ENCODE measurements around the gene RPGR.

RPGR gene

DNA sequence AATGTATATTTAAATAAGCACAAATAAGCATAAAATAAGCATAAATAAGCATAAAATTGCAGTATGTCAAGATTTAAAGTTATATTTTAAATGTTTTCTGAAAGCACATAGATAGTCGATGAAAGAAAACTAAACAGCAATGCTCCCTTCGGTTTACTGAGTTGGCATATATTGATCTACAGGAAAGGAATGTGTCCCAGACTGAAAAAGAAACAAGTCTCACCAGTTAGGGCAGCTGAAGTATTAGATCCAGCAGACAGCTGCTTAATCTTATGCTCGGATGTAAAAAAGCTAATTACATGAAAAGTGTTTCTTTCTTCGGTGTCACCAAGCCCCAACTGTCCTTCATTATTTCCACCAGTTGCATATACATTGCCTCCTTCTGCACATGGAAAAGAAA lies 8.7 kb downstream of the RPGR start:
- DNase-seq: no peak

DNA sequence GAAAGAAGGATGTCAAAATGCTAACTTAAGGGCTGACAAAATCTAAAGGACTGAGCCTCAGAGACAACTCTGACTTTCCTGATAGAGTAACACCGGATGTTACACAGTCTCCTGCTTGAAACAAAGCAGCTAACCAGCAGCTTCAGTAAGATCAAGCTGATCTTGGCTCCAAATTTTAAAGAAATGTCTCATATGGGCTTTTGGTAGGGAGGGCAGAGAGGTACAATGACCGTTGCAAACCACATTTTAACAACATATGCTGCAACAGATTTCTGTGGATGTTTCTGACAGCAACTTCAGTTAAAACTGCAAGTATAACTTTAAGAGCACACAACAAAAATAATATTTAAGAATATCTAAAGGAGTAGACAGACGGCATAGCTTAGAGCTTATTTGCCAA lies 9.1 kb downstream of the RPGR start:
- no peak for DNase-seq

DNA sequence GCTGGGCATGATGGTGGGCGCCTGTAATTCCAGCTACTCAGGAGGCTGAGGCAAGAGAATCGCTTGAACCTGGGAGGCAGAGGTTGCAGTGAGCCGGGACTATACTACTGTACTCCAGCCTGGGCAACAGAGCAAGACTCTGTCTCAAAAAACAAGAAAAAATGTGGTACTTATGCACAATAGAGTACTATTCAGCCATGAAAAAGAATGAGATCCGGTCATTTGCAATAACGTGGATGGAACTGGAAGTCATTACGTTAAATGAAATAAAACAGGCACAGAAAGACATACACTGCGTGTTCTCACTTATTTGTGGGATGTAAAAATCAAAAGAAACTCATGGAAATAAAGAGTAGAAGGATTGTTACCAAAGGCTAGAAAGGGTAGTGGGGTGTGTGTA lies 12.1 kb downstream of the RPGR start:
- DNase-seq: no peak

DNA sequence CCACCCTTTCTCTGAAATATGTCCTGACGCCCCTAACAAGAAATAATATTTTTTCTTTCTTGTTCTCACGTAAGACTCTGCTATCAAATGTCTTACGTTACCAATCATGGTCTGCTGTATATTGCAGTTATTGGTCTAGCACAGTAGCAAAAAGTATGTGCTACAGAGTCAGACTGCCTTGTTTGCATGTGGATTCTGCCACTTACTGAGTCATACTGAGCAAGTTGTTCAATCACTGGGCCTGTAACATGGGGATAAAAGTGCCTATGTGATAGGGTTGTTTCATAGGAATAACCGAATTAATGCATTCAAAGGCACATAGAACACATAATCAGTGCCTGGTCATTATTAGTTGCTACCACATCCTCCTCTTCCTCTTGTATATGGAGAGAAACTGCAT lies 14.1 kb downstream of the RPGR start:
- DNase-seq: no peak

DNA sequence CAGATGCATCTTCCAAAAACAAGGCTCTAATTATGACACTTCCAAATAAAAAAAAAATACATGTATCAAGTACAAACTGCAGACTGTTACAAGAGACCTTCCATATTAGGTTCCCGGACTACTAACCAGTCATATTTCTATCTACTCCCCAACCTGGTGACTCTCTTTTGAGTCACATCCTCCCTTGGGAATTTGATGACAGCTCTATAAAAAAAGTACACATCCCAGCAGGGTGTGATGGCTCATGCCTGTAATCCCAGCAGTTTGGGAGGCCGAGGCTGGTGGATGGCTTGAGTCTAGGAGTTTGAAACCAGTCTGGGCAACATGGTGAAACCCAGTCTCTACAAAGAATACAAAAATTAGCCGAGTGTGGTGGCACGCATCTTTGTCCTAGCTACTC lies 14.9 kb downstream of the RPGR start:
- DNase-seq: no peak

DNA sequence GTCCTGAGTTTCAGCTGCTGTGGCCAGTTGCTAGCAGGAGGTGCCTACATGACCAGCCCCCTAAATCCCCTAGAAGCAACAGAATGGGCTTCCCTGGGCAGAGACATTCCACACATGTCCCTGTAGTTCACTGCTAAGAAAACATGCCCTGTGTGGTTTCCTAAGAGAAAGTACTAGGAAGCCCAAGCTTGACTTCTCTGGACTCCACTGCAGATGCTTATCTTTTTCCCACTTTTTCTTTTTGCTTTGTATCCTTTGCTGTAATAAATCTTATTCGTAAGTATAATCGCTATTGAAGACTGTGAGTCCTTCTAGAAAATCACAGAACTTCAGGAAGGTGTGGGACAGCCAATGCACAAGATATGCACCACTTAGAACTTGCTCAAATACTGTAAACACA lies 15.6 kb downstream of the RPGR start:
- DNase-seq: no peak

DNA sequence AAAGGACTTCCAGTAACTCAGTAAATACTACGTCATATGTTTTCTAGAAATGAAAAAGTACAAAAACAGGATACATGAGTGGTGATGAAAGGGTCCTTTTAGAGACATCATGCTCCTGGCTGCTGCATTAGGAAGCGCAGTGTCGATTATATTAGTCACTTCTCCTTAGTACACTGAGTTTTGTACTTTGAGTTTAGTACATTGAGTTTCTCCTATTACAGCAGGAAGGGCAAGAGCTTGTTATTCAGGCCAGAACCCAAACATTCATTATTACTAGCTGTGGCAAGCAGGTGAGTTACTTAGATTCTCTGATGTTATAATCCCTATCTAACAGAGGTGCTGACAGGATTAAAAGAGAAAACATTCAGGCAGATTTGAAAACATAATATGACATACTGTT lies 21.3 kb downstream of the RPGR start:
- DNase-seq: no peak

DNA sequence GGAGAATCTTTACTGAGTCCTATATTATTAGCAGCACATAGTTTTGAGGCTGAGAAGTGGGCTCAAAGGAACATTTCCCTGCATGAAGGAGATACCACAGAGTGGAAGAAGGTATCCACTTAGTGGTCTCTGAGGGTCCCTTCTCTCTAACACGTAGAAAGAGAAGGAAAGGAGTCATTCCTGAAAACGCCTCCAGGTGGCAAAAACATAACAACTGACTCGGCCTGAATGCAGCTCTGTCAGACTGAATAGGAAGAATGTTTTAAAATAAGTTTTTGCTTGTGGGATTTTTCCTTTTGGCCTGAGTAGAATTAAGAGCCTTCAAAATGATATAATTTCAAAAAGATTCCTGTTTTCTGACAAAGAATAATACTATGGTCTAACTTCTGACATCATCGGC lies 23.3 kb downstream of the RPGR start:
- DNase-seq: no peak

DNA sequence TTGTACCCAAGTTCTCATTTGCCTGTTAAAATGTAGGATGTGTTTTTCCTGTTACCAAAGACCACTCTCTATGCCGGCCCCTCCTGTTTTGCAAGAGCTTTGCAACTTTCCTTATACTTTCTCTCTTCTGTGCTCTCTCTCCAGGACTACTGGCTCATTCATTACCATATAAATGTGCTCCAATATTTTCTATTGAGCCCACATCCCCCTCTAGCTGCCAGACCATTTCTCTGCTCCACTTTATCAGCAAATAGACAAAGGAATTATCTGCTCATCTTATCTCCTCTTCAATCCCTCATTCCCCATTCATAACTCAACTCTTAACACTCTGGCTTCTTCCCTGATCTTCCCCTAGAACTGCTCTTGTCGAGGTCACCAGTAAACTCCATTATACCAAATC lies 33.6 kb downstream of the RPGR start:
- DNase-seq: no peak

DNA sequence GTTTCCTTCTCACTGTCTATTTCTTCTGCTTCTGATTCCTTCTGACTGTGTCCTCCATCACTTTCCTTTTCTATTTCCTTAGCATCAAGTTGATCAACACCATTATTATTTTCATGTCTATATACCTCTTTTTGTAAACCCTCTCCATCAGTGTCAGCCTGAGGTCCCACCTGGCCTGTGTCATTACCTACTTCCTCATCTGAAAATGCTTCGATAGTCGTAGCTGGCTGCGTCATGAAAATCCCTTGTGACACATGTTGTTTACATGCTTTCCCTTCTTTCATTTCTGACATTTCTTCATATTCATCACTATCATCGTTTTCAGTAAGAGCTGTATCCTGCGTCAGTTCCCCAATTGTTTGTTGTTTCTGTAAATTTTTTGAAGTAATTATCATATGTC lies 39.6 kb downstream of the RPGR start:
- DNase-seq: no peak

DNA sequence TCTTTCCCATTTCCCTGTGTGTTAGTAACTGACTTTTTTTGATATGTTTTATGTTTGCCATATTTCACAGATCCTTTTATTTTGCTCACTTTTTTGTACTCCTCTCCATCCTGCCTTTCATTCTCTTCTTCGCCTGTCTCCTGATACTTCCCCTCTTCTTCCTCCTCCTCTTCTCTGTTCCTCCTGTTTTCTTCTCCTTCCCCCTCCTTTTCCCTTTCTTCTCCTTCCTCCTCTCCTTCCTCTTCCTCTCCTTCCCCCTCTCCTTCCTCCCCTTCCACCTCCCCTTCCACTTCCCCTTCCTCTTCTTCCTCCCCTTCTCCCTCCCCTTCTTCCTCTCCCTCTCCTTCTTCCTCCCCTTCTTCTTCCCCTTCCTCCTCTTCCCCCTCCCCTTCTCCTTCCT lies 41.7 kb downstream of the RPGR start:
- no peak for DNase-seq

DNA sequence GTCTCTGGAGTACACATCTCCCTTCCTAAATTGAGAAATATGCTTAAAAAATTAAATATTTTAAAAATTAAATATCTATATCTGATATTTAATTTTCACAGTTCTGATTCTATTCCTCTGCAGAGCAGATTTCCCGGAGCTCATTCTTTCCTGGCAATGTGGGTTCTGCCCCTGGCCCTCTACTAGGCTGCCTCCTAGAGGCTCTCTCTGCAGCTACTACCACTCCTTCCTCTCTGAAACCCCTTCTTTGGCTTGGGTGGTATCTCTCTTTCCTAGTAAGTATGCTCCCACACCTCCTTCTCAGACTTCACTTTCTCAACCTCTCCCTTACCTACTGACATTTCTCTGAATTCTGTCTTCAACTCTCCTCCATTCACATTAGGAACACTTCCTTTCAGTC lies 45.3 kb downstream of the RPGR start:
- DNase-seq: no peak

DNA sequence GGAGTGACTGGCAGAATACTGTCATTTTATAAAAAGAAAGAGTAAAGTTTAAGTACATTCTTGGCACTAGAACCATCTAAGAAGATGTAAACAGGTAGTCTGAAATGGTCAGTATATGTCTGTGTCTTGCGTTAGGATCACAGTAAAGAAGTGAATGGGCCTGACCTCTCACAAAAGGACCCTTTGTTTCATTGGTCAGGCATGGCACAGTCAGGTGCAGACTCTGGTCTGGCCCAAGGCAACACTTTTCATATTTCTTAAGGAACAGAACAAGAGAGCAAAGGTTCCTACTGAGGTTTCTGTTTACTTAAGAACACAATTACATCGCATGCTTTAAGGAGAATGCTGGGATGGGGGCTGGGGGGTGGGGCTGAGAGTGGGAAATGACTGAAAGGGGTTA lies 48.1 kb downstream of the RPGR start:
- DNase-seq: no peak

DNA sequence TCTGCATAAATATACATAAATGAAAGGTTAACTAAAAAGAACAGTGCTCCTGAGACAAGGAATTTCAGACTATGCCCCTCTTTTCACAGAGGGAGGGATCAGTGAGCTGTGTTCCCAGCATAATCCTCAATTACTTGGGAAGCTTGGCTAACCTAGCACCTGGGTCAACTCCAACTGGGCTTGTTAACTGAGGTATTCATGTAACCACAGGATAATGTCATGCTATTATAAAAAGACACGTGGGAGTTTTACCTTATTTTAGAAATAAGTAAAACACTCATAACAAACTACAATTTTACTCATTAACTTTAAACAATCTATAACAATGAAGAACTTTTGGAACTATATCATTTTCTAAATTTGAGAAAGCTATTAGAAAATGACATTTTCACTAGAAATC lies 48.6 kb downstream of the RPGR start:
- no peak for DNase-seq

DNA sequence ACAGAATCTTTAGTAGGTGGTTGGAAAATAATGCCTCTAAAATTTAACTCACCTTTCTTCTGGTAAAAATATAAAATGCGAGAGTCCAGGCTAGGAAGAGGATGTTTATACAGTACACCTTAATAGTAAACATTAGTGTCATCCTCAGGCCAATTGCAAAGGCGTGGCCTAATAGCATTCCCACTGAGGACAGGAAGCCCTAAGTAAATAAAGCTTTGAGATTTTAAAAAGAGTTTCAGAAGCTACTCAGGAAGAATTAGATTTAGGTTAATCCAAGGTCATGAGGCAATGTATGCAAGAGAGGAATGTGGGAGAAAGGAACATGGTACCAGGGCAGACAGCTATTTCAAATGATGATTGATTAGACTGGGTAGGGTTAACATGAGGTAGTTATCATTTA lies 49.5 kb downstream of the RPGR start:
- DNase-seq: no peak

DNA sequence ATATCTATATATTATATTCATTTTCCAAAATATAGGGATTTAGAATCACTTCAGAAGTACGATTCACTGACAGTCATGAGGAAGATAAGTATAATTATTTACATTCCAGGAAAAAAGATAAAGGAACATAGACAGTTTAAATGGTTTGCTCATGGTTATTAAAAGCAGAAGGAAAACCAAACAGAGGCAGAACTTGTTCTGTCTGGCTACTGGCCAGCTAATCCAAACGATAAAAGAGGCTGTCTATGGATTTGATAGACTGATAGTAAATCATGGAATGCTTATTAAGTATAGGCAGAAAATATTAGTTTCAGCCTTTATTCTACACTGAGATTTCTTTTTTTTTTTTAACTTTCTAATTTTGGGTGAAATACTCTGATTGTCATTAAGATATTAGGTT lies 50.2 kb downstream of the RPGR start:
- no peak for DNase-seq

DNA sequence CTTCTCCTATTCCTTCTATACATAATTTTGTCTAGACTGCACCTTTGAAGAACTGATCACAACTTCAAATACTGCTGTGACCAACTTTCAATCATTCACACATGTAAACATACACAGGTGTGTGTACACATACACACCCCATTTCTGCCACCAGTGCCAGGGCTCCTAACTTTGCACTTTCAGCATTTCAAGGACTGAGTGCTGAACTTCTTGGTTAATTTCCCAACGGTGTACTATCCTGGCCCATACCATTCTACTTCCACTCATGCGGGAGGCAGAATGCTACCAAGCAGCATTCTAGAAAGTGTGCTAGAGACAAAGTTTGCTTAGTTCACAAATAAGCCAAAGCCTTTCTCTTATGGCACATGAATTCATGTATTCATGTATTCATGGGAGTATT lies 51.2 kb downstream of the RPGR start:
- DNase-seq: no peak

DNA sequence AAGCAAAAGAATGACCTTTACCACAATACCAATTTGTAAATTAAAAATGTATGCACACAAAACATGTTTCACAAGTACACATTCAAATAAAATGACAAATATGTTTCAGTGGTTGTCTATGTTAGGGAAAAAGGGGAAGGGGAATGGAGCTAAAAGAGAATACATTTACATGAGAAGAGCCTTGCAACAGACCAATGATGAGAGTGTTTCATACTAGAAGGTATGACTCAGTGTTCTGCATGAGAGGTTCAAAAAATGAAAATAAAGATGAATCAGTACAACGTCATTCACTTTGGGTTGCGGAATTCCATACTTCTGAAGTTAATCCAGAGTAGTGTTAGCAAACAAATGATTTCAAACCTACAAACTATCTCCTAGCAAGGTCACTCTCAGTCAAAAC lies 51.7 kb downstream of the RPGR start:
- DNase-seq: no peak

DNA sequence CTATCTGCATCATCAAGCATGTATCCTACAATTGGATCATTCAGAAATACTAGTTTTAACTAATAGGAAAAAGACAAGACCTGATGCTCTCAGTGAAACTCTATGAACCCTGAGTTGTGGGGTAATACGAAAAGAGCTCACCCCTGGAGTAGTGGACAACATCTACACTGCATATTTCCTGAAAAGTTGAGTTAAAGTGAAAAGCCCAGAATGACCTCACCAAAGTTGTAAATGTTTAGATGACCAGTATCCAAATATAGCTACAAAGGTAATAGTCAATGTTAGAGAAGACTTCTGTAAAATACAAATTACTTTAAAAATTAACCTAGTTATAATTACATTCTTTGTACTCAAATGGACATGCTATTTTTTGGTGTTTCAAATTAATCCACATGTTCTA lies 53.9 kb downstream of the RPGR start:
- no peak for DNase-seq

DNA sequence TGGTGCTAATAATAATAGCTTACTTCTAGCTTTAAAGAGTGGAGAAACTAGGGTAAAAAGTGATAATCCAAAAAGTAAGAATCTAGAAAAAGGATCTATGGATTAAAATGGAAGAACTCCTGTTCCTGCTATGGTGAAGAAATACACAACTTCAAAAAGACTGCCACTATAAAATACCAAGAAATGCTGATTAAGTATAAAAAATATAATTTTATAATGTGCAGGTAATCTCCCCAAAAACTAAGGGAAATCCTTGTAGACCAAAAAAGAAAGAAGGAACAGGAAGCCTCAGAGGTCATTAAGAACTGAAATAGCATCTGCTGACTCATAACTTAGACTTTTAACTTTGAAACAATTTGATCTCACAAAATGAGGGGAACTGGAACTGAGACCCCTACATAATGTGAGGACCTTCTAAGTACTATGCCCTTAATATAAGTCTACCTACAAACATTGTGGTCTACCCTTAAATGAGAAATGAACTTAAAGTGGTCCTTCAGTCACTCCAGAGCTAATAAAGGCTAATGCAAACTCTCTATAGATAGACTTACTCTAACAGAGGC lies 56.1 kb downstream of the RPGR start:
- no peak for DNase-seq

DNA sequence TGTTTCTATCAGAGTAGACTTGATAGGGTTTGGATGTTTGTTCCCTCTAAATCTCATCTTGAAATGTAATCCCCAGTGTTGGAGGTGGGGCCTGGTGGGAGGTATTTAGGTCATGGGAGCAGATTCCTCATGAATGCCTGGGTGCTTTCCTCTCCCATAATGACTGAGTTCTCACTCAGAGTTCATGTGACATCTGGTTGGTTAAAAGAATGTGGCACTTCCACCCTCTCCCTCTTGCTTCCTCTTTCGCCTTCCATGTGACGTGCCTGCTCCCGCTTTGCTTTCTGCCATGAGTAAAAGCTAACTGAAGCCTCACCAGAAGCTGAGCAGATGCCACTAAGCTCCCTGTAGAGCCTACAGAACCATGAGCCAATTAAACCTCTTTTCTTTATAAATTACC lies 59.3 kb downstream of the RPGR start:
- peak; percentile 13 for DNase-seq

DNA sequence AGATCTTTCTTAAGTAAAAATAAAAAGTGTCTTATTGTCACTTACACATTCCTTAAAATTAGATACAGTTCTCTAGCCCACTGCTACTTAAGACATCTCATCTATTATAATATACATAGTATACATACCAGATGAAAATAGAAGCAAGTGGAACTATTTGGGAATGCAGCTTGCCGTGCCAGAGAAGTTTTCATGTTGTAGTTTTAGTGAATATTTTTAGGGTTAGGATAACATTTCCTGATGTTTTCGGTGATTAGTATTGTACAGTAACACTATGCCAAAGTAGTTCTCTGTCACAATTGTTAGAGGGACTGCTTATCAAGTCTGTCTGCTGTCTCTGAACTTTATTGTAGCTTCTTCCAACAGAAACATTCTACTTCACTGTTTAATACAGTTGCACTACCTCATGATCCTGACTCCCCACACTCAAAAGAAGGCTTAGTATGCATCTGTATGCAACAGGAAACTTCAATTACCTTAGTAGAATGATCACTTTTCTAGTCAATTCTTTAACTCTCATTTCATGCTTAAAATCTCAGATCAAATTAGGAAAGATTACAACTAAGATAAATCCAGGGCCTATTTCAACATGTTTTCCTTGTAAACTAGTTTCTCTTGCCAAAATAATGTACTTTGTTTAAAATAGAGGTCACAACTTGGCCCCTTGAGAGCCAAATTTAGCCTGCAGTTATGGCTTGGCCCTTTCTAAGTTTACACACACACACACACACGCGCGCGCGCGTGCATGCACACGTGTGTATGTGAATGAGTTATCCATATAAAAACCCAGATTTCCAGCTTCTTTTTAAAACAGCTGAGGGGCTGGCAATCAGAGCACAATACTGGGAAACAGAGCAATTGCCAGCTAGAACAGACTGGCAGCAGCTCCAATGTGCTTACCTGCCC lies 64.3 kb downstream of the RPGR start:
- no peak for DNase-seq

DNA sequence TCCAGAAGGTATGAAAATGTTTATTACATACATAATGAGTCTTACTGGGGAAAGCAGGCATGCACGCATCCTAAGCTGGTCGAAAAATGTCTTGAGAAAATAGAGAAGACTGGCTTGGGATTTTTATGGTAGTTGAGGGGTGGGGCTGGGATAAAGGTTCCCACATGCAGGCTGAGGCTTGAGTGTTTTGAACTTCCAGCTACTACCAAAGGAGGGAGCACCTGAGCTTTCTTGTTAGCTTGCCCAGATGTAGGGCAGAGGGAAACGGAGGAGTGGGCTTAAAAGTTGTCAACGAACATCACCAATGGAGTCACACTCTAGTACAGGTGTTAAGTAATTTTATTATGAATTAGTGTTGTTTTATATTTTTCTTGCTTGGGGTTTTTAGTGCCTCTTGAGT lies 67.1 kb downstream of the RPGR start:
- peak; percentile 11 for DNase-seq

DNA sequence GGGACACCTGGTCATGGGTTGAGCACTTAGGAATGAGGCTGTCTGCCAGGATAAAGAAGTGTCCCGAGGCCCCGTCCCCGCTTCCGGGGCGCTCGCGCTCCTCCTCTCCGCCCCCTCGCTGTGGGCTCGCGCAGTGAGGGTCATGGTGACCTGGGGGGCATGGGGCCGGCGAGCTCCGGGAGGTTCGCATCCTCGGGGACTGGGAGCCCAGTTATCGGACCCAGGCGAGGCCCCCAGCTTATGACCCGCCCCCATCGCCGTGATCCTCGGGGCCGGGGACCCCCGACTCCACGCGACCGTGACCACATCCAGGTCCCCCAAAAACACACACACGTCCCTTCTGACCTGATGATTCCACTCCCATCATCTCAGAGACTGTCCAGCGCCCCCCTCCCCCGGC lies 71.3 kb downstream of the RPGR start:
- DNase-seq: no peak

DNA sequence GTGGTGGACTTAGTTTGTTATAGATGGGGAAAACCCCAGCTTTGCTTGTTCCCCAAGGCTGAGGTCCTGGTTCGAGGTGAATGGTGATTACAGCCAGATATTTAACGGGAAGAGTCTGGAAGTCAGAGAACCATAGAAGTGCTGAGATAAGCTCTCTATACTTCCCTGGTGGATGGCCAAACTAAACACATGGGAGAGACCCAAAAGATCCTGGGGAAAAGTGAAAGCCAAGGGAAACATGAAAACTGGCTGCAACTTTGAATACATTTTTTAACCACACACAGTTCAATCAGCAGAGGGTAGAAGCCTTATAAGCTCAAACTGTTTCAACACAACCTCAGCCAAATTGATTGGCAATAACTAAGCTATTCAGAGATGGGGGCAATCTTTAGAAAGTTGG lies 77.3 kb downstream of the RPGR start:
- DNase-seq: no peak

All from NCI-H510A treated with DMSO at 0.1 percent for 48 hours (cell line).